Measurements from ENCODE around the gene UQCC3.
"Not testable (repeated sequence)": the region's sequence is repeated elsewhere in the genome, so short reads cannot be mapped to it uniquely, and the experiment has no call there.

The UQCC3 gene

DNA sequence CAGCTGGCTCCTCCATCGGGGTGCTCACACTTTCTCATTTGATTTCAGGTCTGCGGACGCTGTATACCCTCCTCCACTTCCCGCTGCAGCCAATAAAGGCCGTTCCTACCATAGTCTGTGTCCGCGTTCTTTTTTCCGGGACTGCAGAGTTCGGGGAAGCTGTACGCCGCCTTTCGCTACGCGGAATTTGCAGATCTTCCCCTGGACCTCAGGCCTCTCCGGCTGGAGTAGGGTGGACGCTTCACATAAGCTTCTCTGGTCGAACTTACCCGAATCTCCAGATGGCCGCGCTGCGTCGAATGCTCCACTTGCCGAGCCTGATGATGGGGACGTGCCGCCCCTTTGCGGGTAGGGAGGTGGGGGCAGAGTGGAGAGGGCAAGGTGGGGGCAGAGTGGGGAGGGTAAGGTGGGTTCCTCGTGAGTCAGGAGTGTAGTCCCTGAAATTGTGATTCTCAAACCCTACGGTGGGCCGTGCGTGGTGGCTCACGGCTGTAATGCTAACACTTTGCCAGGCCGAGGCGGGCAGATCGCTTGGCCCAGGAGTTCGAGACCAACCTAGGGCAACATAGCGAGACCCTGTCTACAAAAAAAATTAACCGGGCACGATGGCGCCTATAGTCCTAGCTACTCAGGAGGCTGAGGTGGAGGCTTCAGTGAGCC lies 5.7 kb upstream of the UQCC3 start:
- peak; percentile 33 to 38 for ATAC-seq

DNA sequence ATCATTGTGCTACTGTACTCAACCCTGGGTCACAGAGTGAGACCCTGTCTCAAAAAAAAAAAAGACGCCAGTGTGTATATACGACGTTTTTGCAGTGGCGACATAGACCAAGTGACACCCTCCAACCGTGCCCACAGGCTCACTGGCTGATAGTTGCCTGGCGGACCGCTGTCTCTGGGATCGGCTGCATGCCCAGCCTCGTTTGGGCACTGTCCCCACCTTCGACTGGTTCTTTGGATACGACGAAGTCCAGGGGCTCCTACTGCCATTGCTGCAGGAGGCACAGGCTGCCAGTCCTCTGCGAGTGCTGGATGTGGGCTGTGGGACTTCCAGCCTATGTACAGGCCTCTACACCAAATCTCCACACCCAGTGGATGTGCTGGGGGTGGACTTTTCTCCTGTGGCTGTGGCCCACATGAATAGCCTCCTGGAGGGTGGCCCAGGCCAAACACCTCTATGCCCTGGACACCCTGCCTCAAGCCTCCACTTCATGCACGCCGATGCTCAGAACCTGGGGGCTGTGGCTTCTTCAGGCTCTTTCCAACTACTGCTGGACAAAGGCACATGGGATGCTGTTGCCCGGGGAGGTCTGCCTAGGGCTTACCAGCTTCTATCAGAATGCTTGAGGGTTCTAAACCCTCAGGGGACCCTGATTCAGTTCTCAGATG lies 5.1 kb upstream of the UQCC3 start:
- ATAC-seq, result no peak

DNA sequence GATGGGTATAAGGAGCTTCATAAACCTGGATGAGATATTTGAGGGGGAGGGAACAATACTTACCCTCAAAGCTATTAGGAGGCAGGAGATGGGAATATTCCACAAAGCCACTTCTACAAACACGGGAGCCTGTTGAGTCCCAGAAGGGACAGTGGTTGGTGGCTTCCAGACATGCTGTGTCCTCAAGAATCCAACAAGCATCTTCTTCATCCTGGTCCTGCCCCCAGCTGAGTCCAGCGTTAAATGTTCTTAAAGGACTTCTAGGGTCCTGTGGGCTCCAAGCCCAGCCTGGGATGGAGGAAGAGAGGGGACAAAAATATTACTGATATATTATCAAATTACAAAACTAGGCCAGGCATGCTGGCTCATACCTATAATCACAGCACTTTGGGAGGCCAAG lies 4.0 kb upstream of the UQCC3 start:
- ATAC-seq, result no peak

DNA sequence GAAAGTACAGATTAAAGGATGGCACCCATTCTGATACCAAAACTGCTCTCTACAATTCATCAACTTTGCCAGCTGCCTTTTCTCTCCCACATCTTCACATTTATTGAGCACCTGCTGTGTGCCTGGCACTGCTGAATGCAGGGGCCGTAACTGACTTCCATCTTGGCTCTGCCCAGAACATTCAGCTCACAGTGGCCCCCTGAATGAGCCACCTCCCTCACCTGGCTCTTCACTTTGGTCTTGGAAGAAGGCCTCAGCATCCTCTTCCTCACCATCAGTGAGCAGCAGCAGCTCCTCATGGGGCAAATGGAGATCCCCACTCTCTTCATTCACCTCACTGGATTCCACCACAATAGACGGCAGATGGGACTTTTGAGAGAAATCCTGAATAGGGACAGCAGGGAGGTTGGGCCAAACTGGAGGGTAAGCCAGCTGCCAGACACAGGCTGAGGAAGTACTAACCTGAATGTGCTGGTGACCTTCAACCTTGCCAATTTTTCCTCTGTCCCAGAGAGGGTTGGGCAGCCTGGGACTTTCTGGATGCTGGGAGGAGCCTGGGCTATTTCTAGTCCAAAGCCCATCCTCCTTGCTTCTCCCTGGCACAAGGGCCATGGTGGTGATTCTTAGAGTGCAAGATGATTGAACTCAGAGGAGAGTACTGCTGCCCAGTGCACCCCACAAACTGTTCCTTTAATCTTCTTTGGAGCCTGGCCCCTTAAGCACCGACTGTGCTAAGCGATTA lies 1.9 kb upstream of the UQCC3 start:
- no peak for ATAC-seq

DNA sequence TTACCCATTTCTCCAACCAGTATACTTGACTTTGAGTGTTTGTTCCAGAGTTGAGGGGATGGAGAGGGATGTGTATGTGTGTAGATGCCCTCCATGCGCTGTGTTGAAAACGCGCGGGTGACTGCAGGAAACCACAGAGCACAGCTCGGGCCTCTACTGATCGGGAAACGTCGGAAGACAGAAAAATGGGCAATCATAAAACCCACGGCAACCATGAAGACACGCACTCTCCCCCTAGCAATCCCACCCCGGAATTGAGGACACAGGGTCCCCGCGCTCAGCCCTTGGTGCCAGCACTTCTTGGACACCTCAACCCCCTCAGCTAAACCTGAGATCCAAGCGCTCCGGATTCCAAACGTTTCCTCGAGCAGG lies 251 bp upstream of the UQCC3 start:
- peak; percentile 3 to 8 for ATAC-seq

DNA sequence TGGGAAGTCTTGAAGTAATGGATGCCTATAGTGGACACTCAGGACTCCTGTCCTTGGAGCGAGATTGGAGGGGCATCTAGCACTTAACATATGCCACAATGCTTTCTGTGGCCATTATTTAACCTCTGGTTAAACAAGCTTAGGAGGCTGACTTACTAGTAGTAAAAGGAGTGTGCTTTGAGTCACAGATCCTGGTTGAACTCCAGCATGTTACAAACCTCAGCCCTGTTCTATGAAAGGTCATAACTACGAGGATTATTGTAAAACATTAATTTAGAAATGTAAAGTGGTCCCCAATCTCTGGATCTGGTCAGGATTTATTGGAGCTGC lies 1.7 kb downstream of the UQCC3 start:
- no peak for ATAC-seq

DNA sequence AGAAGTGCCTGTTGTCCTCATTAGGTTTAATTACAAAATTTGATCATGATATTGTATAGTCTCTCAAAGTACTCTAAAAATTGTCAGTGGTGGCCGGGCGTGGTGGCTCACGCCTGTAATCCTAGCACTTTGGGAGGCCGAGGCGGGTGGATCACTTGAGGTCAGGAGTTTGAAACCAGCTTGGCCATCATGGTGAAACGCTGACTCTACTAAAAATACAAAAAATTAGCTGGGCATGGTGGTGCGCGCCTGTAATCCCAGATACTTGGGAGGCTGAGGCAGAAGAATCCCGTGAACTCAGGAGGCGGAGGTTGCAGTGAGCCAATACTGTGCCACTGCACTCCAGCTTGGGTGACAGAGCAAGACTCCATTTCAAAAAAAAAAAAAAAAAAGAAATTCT lies 3.9 kb downstream of the UQCC3 start:
- ATAC-seq, result not testable (repeated sequence)

DNA sequence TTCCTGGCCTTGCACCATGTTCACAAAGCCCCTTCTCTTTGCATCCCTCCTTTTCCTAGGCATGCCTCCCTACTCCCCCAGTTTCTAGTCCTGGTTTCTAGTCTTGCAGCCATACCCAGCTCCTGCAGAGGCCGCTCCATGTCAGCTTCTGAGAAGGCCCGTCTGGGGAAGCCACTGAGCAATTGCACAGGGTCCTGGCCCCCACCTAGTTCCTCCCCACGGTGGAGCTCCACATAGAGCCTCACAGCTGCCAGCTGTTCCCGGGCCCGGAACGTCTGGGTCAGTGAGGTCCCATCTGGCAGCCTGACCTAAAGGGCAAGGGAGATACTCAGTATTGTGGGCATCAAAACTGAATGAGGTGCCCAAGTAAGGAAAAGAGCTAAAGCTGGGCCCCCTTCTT lies 5.2 kb downstream of the UQCC3 start:
- no peak for ATAC-seq

DNA sequence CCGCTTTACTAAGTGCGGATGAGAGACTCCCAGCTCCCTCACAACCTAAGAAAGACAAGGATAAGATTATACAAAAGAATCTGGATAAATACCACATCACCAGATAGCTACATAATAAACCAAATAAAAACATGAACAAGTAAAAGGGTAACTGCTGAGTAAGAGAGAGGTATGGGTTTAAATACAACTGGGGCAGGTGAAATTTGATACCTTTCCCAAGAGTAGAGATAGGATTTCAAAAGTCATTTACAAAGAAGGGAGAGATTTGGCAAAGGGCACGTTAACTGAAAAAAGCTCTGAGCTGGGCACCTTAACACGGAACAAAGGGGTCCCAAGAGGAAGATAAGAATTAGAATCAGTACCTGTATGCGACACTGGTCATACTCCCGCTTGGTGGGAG lies 5.7 kb downstream of the UQCC3 start:
- ATAC-seq, result no peak

DNA sequence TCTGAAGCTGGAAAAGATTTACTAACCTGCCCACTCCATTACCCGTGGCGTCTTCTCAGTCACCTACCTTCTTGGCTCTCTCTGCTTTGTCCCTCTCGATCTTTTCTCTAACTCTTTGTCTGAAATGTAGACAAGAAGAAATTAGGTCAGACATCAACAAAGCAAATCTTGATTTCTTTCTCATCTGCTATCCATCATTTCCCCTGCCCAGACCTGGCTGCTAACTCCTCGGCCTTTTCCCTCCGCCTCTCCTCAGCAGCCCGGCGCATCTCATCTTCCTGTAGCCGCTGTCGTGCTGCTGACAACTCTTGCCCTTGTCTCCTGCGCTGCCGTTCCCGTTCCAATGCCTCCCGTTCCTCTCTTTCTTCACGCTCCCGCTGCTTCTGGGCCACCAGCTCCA lies 6.2 kb downstream of the UQCC3 start:
- no peak for ATAC-seq

DNA sequence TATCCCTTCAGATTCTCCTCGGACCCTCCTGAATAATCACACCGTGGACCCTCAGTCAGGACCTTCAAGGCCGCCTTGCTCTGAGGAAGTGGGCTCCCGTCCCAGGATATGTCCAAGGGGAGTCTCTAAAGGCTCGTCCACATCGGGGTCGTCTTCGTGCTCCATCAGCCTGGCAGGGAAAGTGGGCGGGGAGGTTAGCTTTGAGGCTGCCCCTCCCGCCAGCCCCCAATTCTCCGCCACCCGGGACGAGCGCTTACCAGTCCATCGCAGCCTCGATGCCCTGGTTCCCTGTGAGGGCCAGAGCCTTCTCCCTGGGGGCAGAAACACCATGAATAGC lies 6.9 kb downstream of the UQCC3 start:
- no peak for ATAC-seq

DNA sequence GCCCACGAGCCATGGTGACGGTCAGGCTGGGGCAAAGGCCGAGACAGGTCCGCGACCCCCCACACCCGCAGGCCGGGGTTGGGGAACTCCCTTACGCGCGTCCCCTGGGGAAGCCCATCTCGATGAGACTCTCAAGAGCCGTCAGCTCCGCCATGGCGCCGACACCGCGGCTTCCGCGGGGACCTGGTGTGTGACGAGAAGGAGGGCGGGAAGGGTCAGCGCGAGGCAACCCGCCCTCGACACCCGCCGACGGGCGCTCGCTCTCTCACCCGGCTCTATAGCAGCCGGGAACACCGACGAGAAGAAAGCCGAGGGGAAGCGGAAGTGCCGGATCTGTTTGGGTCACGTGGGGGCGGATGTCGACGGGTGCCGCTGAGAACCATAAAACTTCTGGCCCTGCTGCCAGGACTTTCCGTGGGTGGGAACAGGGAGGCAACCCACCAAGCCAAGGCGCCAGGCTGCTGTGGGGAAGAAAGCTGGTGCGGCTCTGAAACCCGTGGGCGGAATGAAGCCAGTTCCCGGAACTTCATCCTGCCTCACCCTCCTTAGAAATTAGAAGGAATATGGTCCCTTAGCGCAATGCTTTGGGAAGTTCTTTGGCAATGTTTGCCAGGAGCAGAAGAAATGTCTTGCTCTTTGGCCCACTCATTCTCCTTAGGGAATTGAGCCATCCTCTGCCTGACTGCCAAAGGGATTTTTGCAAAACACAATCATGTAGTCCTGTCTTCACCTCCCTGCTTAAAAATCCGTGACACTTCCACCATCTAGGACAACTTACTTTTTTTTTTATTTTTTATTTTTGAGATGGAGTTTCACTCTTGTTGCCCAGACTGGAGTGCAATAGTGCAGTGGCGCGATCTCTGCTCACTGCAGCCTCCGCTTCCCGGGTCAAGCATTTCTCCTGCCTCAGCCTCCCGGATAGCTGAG lies 7.6 kb downstream of the UQCC3 start, which contains the start of gene UBXN1:
Gene UBXN1, minus strand, starts transcription at position 304 of the 927 bp plus-strand sequence. Its CDS starts 150 bp downstream, at position 154.
- ATAC-seq, result peak; percentile 89

DNA sequence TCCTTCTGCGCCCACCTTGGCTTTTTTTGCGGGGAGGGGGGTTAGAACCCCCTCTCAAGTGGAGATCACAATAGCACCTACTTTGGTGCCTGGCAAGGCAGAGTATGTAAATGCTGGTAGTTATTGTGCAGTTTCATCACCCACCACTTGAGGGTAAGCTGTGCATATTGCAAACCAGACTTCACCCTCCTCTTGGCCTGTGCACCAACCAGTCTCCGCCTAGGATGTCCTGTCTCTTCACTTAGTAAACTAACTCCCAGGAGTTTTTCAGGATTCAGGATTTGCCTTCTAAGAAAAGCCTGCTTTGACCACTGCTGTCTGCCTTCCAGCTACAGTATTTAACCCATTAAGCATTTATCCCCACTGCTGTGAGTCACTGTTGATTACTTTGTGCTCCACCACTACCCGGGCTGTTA lies 9.4 kb downstream of the UQCC3 start:
- ATAC-seq, result peak; percentile 60 to 62

DNA sequence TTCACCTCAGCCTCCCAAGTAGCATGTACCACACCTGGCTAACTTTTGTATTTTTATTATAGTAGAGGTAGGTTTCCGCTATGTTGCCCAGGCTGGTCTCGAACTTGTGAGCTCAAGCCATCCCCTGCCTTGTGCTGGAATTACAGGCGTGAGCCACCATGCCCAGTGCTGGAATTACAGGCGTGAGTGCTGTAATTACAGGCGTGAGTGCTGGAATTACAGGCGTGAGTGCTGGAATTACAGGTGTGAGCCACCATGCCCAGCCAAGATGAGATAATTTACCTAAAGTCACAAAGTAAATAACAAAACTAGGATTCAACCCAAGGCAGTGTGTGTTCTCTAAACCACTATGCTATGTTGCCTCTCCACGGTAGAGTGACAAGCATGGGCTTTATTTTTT lies 11.0 kb downstream of the UQCC3 start:
- ATAC-seq, result no peak

DNA sequence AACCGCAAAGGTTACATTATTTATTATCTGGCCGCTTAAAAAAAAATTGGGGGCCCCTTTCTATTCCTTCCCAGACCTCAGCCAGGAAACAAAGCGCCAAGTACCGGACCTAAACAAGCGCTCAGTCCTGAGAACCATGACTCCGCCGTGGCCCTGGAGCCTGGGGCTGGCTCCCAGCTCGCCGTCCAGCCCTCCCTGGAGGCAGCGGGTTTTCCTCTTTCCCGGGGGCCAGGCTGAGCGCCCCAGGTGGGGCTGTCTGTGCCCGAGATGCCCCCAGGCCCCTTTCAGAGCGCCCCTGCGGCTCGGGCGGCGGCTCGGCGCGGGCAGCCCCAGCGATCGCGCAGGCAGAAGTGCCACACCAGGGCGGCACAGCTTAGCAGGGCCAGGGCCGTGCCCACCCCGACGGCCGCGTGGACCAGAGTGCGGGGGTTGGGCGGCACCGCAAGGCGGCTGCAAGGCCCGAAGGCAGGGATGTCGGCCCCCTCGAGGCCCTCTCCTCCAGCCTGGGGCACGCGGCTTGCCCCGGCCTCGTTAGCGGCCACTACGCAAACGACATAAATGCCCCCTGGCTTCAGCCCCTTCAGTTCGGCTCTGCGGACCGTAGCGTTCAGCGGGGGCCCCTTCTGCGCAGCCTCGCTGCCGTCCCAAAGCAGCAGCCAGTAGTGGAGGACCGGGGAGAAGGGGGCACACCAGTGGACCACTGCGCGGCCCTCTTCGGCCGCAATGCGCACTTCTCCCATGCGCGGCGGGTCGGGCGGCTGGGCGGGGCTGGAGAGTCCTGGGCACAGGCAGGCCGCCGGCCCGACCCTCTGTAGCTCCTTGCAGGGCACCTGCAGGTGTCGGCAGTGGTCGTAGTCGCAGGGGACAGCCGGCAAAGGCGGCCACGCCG lies 16.3 kb downstream of the UQCC3 start:
- no peak for ATAC-seq

DNA sequence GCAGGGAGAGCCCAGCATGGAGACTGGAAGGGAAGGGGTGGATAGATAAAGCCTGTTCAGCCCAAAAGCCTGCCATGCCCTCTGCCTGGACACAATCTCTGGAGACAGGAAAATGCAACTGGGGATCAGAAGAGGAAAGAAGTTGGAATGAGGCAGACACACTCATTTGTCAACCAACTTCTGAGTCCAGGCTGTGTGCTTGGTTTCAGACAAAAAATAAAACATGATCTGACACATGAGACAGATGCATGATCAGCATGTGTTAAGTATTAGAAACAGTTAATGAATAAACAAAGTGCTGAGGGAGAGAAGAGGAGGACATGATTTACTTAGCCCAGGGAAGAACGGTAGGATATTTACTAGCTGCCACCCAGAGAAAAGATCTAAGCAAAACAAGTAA lies 17.0 kb downstream of the UQCC3 start:
- ATAC-seq, result no peak

DNA sequence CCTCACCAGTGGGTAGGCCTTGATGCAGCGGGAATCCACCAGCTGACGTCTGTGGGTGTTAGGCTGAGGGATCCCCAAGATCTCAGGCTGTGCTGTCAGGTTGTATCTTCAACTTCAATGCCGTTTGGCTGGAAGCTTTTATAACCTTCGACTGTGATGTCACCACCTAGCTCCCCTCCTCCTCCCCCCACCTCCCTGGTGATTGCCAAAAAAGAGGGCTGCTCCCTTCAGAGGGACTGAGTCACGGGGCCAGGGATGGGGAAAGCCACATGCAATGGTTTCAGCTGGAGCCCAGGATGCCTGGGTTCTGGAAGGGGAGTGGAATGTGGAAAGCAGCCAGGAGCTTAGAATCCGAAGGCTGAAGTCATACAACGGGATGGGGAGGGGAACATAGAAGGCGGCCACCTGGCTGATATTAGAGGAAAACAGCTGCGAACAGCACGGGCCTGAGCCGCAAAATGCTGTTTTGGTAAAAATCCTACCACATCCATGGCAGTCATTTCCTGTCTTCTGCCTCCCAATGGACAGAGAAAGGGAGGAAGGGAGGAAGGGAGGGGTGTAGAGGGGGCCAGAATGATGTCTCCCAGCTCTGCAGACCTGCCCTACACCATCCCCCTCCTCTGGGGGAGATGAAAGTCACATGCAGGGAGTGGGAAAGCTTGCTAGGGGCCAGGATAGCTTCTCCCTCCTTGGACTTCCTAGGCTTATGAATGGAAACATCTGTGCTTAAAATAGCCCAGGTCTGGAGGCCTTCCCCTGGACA lies 18.1 kb downstream of the UQCC3 start, which contains the start of gene LRRN4CL:
Gene LRRN4CL, minus strand, starts transcription at position 110 of the 763 bp plus-strand sequence. CDS start 1,022 bp downstream, outside the sequence.
- ATAC-seq, result no peak

DNA sequence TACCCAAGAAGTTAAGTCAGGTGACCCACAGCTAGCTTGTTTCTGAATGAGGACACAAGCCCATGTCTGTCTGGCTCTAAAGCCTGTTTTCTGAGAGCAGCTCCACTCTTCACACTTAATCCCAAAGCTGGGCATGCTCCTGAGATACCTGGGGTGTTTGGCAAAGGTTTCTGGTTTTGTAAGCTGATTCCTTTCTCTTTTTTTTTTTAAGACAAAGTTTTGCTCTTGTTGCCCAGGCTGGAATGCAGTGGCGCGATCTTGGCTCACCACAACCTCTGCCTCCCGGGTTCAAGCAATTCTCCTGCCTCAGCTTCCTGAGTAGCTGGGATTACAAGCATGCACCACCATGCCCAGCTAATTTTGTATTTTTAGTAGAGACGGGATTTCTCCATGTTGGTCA lies 22.2 kb downstream of the UQCC3 start:
- not testable (repeated sequence) for ATAC-seq

DNA sequence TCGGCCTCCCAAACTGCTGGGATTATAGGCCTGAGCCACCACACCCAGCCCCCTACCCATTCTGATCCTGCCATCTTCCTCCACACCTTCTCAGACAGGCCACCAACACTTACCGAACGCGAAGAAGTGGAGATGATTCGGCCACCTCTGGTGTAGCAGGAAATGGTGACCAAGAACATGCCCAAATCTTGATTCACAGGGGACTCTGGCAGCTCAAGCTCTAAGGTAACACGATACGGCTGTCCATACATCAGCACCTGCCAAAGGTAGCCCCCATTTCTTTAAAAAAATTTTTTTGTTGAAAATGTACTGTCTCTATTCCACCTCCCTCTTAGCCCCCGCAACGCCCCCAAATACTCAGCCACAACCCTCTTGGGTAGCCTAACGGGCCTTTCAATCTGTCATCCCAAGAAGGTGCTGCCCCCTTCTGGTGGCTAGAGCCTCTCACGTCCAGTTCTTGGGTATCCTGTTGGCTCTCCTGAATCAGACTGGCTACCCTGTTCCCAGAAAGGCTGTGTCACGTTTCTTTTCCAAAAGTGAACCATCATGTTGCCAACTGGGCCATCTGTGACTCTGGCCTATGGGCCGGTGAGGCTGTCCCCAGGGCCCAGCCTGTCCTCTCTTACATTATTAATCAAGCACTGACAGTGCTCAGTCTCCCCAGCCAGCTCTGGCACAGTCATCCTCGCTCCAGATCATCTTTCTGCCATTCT lies 23.1 kb downstream of the UQCC3 start:
- ATAC-seq, result peak; percentile 64 to 81

DNA sequence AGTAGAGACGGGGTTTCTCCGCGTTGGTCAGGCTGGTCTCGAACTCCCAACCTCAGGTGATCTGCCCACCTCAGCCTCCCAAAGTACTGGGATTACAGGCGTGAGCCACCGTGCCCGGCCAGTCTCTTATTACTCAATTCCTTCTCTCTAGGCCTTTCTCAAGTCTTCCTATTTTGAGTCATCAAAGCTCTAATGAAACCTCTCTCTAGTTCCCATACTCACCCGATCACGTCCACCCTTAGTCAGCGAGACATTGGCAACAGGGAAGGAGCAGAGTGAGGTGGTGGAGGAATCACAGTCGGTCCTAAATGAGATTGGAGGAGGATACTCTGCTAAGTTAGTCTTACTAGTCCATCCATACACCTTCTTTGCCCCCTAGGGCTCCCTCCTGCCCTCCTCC lies 30.8 kb downstream of the UQCC3 start:
- ATAC-seq, result no peak

Measured in activated CD4-positive, CD25-positive, alpha-beta regulatory T cell treated with anti-CD3 and anti-CD28 coated beads, Interleukin-2, amount 50 U/mL, for 24 hours (primary cell).